GM21515 (cell line): Measurements from ENCODE around the gene ZMYND8.

Experiments
- ATAC-seq: cut with Tn5 transposase; IDR thresholded peaks from one replicate; pipeline ENCODE4 v1.9.1; 2021; ENCODE audit not compliant: unreplicated experiment

Gene ZMYND8

DNA sequence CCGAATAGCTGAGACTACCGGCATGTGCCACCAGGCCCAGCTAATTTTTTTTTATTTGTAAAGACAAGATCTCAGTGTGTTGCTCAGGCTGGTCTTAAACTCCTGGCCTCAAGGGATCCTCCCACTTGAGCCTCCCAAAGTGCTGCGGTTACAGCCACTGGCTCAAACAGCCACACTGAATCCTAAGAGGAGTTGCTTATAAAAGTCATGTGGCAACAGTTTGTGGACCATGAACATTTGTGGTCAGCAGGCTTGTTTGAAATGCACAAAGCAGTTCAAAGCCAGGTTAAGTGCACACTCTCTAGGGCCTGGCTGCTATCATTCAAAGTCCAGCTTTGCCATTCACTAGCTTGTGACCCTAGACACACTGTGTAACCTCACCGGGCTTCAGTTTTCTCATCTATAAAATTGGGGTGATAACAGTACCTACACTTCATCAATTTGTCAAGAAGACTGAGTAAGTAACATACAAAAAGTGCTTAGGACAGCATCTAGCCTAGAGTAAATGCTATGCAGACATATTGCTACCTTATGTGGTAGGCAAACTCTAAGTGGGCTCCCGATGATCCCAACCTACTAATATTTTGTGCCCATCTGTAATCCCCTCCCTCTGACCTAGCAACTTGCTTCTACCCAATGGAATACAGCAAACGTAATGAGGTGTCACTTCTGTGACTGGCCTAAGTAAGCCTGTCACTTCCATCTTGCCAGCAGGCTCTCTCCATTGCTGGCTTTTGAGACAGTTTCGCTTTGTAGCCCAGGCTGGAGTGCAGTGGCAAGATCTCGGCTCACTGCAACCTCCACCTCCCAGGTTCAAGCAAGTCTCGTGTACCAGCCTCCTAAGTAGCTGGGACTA is 122.9 kb downstream of the ZMYND8 start:
- no peak for ATAC-seq

DNA sequence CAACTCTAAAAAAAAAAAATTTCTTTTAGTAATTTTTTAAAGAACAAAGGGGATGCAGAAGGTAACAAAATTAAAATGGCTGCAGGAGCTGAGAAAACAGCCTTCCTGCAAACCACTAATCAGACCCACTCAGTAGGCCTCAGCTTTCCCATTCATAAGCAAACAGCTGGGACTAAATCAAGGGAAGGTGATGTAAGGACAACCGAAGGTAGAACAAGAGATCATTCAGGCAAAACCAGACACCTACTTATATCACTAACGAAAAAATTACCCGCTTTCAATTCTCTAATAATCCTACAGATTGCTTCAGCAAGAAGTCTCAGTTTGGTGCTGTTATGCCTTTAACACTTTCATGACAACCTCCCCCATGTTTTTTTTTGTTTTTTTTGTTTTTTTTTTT is 124.0 kb downstream of the ZMYND8 start:
- ATAC-seq = no peak

DNA sequence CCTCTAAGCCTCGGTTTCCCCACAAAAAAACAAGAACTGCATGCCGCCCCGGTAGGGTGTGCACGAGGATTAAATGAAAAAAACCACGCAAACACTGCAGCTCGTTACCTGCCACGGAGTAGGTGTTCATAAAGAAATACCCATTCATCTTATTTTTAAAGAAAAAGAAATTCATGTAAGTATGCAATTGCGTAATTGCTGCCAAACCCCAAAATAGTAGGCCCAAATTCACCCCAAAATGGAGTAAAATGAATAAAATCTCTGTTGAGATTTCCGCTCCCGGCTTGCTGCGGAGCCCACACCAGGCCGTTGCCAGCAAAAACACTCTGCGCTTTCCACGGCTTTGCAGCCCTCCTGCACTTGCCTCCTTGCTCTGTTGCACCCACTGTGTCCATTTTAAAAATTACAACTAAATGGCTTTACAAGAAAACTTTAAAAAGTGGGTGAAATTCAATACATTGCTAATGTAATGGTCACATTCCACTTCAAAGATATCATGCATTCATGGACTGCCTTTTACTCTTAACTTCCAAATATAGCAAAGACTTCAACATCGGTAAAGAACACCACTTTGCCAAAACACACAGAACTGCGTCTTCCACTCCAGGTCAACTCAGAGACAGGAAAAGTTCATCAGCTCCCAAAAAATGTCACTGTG is 125.0 kb downstream of the ZMYND8 start:
- no peak for ATAC-seq

DNA sequence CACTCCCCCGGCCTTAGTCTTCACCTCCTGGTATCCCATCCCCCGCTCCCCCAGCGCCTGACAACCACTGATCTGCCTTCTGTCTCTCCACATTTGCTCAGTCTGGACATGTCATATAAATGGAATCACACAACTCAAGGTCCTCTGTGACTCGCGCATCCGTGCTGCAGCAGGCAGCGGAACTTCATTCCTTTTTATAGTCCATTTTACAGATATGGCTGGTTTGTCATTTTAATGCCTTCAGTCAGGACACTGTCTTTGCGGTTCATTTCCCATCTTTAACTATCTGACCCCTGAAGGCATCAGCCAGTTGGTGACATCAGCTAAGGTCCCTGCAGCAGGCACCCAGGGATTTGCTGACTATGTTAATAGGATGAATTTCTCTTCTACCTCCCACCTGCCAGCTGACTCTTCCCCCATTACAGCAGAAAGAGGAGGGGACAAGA is 125.7 kb downstream of the ZMYND8 start:
- ATAC-seq = no peak

DNA sequence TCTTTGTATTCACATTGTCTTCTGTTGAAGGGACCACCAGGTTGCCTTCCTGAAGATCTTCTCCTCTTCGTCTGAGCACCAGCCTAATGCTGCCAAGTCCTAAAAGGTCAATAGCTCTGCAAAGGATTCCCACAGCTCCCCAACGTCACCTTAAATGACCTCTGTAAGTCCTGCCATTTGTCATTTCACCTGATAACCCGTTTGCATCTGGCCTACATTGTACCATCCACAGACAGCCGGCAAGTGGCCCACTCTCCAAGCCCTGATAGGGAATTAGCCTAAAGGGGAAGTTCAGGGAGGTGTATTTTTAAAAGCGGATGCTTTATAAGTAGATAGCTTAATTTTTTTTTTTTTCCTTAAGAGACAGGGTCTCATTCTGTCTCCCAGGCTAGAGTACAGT is 127.8 kb downstream of the ZMYND8 start:
- ATAC-seq = no peak

DNA sequence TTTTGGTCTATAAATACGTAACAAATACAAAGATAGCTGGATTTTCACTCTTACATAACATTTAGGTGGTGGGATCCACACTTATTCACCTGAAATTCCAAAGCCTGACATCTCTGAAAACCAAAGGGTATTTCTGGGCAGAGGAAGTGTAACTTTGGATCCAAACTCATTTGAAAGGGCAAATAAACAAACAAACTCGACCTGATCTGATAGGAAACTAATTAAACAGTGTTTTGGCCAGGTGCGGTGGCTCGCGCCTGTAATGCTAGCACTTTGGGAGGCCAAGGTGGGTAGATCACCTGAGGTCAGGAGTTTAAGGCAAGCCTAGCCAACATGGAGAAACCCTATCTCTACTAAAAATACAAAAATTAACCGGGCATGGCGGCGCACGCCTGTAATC is 128.9 kb downstream of the ZMYND8 start:
- no peak for ATAC-seq

DNA sequence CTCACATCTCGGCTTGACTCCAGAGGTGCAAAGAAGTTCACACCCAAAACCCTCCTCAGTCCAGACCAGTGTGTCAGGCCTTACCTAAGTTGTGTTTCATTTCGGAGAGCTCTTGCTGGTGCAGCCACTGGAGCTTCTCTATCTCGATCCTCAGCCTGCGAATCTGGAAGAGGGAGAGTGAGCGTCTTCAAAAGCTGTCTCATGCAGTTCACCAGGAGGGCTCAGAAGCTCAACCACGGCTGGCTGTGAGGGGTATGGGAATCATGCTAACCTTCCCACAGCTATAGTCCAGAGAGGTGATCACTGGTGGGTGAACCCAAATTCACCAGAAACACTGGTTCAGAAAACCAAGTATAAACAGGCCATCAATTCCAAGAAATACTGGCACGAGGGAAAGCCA is 129.4 kb downstream of the ZMYND8 start:
- no peak for ATAC-seq

DNA sequence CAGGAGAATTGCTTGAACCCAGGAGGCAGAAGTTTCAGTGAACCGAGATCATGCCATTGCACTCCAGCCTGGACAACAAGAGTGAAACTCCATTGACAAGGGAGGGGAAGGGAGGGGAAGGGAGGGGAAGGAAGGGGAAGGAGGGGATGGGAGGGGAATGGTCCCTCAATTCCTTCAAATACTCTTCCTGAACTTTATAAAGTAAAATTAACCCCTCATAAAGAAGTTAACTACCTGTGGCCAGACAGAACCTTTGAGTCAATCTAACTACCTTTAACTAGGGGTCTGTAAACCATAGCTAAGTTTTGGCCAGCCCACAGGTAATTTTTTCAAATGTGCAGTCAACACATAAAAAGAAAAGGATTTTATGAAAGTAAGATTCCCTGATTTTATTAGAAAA is 131.0 kb downstream of the ZMYND8 start:
- no peak for ATAC-seq

DNA sequence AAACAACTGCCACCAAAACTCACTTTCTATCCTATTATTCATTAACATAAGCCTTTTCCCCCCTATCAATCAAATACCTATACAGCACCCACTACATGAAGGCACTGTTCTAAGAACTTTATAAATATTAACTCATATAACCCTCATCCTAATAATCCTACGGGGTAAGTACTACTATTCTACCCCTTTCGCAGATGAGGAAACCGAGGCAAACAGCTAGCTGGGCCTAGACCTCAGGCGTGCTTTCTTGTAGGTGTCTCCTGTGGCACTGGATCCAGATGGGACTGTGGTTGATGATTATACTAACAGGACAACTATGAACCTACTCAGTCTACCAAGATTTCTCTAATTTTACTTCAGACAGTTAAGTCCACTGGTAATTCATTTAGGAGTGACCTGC is 131.6 kb downstream of the ZMYND8 start:
- ATAC-seq = no peak

DNA sequence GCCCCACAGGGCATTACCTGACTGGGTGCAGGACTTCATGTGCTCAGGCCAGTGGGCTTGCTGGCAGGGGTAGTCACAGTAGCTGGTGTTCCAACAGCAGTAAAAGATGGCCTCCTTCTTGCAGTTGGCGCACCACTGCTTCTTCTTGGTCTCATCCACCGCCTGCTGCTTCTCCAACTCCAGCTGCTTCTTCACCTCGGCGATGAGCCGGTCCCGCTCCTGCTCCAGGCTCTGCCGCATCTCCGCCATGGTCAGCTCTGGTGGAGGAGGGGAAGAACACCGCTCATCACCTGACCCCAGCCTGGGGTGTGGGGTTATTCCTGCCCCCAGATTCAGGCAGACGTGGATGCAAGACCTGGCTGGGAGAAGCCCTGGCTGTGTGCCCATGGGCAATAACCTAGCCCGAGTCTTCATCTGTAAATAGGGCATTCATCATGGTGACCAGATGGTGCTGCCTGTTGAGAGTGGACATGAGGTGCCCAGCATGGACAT is 132.2 kb downstream of the ZMYND8 start:
- ATAC-seq = no peak

DNA sequence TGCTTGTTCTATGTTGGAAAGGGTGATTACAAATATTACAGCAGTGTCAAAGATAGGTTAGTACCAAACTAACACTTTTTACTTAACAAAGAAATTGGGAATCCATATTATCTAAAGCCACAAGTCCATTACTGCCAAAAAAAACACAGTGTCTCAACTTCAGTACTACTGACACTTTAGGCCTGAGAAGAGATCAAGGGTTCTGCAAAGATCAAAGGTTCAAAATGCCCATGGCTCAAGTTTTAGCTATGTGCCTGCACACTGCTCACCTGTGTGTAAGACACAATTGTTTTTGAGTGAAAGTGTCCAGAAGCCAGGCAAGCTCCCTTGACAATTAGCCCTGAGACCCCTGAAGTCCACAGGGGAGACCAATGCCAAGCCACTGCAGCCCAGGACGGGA is 132.6 kb downstream of the ZMYND8 start:
- ATAC-seq = no peak

DNA sequence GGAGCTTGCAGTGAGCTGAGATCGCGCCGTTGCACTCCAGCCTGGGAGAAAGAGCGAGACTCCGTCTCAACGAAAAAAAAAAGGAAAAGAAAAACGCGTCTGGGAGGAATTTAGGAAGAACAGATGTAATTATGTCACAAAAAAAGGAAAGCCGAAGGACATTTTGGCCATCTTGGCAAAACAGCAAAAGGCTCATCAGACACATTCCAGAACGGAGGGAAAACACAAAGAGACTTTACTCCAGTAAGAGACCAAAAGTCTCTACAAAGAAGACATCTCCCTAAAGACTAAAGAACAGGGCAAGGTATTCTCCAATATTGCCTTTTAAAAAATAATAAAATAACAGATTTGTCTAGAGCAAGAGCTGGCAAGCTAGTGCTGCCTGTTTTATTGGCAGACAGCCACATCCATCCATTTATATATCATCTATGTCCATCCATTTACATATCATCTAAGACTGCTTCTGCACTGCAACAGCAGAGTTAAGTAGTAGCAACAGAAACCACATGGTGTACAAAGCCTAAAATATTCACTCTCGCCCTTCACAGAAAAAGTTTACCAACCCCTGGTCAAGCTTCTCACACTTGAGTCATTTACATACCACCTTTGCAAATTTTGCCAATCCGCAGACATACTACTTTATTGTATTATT is 133.9 kb downstream of the ZMYND8 start:
- no peak for ATAC-seq

DNA sequence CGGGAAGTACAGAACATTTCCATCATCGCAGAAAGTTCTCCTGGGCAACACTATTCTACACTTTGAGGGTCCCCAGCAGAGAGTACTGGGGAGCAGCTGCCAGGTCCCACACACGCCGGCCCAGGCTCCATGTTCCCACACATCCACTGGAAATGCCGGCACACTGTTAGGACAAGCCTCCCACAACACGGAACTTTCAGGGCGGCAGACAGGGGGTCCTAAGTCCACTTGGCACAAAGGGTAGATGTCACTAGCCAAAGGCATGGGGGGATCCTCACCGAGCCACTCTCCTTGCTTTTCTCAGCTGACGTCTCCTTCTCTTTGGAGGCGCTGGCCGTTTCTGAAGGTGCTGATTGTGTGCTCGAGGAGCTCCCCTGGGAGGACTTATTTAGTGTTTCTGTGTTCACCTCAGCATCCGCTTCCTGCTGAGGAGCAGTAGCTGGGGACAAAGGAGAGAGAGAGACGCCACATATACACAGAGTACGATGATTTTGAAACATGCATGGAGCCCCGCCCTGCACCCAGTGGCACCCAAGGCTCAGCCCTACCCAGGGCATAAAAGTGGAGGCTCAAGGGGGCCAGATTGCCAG is 135.4 kb downstream of the ZMYND8 start:
- ATAC-seq = no peak

DNA sequence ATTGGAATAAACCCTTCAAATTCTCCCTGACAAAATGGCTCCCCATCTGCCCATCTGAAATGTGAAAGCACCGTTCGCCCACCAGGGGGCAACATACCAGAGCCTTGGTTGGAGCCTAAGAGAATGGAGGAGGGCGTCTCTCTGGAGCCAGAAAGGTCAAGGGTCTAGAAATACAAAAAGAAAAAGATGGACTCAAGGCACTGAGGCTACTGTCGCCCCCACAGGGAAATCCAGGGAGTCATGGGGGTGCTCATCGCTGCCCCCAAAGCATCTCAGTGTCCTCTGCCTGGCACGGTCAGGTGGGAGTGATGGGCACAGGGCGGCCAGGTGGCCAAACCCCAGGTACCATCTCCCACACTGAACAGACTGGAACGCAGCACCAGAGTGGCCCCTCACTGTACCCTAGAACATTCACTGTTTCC is 136.3 kb downstream of the ZMYND8 start:
- ATAC-seq = no peak

DNA sequence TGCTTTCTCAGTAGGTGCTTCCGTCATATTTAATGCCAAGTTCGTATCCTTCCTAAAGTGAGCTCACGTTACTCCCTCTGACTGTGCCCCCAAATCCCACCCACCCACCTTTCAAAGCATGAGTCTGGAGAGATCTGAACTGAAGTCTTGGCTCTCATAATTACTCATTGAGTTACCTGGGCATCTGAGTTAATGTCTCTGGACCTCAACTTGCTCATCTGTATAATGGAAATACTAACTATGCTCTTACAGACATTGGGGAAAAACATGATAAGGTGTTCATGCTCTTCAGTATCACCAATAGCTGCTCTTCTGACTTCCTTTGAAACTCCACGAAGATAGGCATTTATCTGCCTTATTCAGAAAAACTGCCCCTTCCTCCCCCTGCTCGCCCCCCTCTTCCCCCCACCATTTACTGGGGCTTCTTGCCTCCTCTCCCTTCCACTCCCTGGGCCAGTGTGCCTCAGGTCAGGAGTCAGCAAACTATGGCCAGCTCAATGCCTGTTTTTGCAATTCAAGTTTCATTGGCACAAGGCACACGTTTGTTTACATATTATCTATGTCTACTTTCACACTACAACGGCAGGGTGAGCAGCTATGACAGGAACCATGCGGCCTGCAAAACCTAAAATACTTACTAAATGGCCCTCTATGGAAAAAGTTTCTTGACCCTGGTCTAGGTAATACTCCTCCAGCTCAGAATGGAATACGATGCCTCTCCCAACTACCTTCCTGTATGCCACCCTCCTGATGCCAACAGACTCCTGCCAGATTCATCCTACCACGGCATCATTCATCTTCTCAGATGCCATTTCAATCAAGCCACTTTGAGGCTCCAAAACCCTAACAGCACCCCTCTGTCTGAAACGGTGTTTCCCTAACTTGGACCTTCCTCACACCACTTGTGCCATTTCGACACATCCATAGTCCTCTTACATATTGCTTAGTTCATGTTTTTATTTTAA is 138.7 kb downstream of the ZMYND8 start:
- ATAC-seq = no peak

DNA sequence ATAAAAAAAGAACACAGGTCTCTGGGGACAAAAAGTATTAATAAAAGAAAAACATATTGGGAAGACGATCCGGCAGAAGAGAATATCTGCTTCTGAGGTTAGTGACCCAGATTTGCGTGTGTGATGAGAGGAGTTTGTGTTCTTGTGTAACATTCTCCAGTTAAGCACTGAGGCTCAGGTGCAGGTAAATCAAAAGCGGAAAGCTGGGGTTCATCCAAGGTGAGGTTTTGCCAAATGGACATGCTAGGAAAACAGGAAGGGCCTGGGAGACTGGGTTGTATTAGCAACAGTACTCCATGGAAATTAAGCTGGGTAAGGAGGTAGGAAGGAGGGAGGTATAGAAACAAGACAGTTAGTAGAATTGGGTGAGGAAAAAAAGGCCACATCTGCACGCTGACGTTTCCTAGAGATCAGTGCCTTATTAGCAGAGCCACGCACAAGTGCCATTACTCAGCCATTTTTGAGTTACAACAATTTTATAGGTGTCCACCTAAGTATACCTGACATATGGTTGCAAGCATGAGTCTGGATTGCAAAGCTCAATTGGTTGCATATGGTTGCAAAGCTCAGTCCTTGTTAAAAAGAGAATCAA is 139.6 kb downstream of the ZMYND8 start:
- no peak for ATAC-seq

DNA sequence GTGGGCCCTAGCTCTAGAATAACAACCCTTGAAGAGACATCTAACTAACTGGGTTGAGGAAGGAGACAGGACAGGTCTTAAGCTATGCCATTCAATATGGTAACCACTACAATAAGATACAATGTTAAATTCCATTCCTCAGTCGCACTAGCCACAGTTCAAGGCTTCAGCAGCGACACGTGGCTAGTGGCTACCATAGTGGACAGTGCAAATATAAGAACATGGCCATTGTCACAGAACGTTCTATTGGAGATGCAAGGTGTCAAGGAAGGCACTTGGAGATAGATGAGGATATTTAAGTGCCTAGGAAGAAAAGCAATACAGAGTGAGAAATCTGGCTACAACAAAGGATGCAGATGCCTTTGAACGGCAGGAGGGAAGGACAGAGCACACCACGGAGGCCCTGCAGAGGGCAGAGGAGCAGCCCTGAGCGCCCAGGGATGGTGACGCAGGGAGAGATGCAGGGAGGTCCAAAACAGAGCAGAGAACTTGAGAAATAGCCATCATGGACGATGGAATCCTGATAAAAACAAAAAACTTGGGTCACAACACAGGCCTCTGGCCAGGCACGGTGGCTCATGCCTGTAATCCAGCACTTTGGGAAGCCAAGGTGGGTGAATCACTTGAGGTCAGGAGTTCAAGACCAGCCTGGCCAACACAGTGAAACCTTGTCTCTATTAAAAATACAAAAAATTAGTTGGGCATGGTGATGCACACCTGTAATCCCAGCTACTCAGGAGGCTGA is 140.7 kb downstream of the ZMYND8 start:
- no peak for ATAC-seq

DNA sequence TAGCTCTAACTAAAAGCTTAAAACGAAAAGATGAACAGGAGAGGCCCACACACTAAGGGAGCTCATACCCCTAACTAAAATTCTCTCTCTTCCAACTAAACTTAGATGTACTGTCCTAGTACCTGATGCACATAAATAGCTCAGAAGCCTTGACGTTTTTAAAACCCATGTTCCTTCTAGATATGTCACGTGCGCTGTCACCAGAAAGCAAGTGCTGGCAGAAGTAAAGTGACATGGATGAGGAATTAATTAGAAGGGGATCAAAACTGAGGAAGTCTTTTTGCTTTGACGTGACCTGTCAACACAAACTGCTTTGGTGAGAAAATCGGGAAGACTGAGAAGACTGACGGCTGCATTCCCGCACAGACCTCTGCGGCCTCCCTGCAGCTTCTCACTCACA is 142.5 kb downstream of the ZMYND8 start:
- no peak for ATAC-seq

DNA sequence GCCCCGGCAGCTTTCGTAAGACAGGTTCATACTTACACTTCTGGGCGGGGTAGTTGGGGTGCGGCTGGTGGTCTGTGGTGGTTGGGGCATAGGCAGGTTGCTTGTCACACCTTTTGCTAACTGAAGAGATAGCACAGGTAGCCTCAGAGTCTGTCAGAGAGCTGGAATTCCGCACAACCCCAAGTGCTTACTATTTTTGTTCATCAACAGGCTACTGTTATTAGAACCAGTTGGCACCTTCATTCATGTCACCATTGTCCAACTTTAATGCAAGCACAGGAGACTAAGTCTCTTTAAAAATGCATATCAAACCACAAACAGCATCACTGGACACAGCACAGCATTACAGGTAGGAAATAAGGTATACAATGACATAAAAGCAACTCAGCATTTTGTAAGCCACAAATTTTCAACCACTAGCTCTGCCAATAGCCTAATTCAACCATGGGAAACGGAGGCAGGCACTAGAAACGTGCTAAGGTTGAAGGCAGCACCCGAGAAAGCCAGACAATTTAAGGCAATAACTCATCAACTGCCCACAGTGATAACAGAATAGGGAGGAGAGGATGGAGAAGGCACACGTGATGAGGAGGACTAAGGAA is 143.8 kb downstream of the ZMYND8 start:
- ATAC-seq = no peak
